T-helper 1 cell (primary cell): ENCODE measurements around the gene DCXR.

Experiments used
- DNase-seq, 5 donors: peaks; one replicate each; pipeline ENCODE4 v3.0.0-alpha.2; 2012 to 2020

The DCXR gene

GRCh38 chr17:82036634-82037091 lies 834 bp downstream of the DCXR start:
- no peak for DNase-seq

- DNase-seq, result no peak
These were observed 1.4 kb downstream of the DCXR start for GRCh38 chr17:82035956-82036633.

GRCh38 chr17:82035488-82035887 lies 2.0 kb downstream of the DCXR start:
- no peak for DNase-seq

DNA sequence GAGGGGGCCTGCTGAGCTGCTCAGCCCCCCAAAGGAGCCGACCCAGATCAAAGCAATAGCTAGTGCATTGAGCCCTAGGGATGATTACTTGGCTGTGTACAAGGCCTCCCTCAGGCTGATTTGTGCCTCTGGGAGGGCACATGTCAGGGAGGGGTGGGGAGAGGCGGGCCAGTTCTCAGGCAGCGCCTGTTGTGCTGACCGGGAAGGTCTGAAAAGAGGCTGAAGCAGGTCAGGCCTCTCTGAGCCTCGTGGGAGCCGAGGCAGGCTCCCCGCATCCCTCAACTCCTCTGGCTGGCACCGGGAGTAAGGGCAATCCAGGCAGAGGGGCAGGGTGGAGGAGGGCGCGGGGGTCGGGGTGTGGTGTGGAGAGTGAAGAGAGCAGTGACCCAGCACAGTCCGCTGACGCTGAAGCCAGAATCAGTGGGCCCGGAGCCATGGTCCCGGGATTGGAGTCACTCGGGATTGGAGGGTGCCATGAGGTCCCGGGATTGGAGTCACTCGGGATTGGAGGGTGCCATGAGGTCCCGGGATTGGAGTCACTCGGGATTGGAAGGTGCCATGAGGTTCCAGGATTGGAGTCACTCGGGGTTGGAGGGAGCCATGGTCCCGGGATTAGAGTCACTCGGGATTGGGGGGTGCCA lies 3.0 kb downstream of the DCXR start:
- no peak for DNase-seq

GRCh38 chr17:82033359-82034085 lies 4.0 kb downstream of the DCXR start:
- DNase-seq, result no peak

DNA sequence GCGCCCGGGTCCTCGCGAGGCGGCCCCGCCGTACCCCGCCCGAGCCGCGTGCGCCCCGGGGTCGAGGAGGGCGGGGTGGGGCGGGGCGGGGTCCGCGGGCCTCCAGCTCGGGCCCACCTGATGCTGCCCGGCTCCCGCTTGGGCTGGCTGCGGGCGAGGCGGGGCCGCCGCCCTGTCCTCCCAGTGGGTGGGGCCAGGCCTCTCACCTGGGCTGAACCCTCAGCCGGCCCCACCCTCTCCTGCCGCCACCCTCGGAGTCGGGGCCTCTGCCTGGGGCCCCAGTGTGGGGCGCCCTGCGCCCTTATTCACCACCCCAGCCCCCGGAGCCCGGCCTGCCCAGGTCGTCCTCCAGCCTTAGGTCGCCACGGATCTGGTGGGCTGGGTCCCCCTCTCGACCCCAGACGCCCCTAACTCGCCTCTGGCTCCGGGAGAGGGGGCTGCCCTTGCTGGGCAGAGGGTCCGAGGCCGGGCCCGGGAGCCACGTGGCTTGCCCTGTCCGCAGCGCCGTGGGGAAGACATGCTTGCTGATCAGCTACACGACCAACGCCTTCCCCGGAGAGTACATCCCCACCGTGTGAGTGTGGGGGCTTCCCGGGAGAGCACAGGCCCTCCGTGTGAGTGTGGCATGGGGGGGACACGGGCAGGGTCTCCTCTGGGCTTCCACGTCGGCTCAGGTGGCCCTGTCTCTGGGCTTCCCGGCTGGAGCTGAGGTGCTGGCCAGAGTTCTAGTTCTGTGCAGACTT lies 5.4 kb downstream of the DCXR start:
- peak in 2 of 5 donors; percentile 37 to 39 for DNase-seq

GRCh38 chr17:82031303-82031884 lies 6.1 kb downstream of the DCXR start, which contains the start of gene RAC3:
RAC3 (plus strand) TSS chr17:82031678; CDS start chr17:82031762, 84 bp downstream.
- no peak for DNase-seq

DNA sequence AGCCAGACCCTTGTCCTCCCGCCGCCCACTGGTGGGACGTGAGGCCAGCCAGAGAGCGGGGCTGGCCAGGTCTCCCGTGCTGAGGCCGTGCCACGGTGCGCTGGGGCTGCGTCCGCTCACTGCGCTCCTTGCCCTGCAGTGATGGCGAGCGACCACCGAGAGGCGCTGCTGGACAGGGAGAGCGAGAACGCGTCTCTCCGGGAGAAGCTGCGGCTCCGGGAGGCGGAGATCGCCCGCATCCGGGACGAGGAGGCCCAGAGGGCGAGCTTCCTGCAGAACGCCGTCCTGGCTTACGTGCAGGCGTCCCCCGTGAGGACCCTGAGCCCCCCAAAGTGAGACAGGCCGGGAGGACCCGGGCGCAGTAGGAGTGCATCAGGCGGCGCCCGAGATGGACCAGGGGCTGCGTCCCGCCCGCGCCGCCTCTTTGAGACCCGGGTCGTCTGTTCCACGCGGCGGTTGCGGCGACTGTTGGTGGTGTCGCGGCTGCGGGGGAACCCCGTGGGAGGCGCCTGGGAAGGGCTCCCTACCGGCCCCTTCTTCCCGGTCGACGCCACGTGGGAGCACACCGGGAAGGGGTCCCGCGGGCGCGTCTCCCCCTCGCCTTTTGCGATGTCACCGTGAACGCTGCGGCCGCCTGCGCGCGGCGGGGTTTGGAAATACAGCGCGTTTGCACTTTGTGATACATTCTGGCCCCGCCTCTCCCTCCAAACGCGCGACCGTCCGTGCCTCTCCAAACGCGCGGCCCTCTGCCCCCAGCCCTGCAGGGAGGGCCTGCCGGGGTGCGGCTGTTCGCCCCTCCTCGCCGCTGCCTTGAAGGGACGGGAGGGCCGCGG lies 6.8 kb downstream of the DCXR start:
- peak; percentile 65 to 83 (median 77) for DNase-seq

GRCh38 chr17:82029990-82030469 lies 7.5 kb downstream of the DCXR start:
- DNase-seq, result no peak

- DNase-seq, result no peak
These were observed 8.1 kb downstream of the DCXR start for GRCh38 chr17:82029391-82029790.

DNA sequence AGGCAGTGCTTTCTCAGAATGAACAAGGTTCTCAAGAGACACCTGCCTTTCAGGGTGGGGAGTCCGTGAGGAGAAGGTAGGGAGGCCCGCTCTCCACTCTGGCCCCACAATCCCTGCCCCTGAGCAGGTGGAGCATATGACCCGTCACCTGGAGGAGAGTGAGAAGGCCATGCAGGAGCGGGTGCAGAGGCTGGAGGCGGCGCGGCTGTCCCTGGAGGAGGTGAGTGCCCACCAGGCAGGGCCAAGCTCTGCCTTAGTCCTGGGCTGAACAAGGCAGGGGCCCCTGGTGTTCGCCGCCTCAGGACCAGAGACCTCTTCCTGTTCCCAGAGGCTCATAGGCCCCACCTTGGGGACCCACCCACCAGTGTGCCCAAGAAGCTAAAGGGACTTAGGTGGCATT lies 8.5 kb downstream of the DCXR start:
- DNase-seq, result no peak

GRCh38 chr17:82028246-82028645 lies 9.3 kb downstream of the DCXR start:
- DNase-seq, result no peak

GRCh38 chr17:82025401-82026107 lies 11.9 kb downstream of the DCXR start:
- no peak for DNase-seq

GRCh38 chr17:82024859-82025258 lies 12.6 kb downstream of the DCXR start:
- DNase-seq, result no peak

- peak in 1 of 5 donors; percentile 25 for DNase-seq
These were observed 13.9 kb downstream of the DCXR start for GRCh38 chr17:82023447-82024241.

GRCh38 chr17:82022981-82023446 lies 14.5 kb downstream of the DCXR start, which contains the start of gene LRRC45:
LRRC45 (plus strand) TSS chr17:82023305; CDS start chr17:82023644, 339 bp downstream.
- peak; percentile 99 to 100 (median 100) for DNase-seq

GRCh38 chr17:82022310-82022980 lies 15.1 kb downstream of the DCXR start, which contains the start of gene CENPX:
CENPX (minus strand) TSS chr17:82022878; CDS start chr17:82022861, 17 bp downstream.
- DNase-seq, result peak in 1 of 5 donors; percentile 27

DNA sequence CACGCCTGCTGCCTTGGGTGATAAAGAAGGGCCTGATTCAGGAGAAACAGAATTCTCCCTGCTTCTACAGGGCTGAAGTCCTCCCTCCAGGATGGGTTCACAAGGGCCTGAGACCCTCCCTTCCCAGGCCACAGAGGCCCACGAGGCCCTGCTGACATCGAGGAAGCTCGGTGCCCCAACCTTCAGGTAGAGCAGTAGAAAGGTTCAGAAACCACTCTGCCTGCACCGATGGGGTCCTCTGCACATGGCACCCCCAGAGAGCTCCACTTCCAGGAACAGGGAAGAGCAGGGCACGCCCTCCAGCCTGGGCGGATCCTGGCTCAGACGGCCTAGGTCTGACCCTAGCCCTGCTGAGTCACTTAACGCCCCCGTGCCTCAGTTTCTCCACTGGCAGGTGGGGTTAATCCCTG lies 15.6 kb downstream of the DCXR start:
- DNase-seq, result no peak
